Measurements from ENCODE around the gene ANP32E. TPM values are rescaled to one million over a fixed set of nuclear protein-coding genes. Genes with fewer than 3 reads are reported as not detected.
"Not testable (repeated sequence)": the region's sequence is repeated elsewhere in the genome, so short reads cannot be mapped to it uniquely, and the experiment has no call there.

Gene ANP32E
- total RNA-seq, 1 donor from 2014 or later, result 16.7 TPM

- intact Hi-C loops (cut with DNase I), result no loop called here
- H3K27ac ChIP-seq, result no peak overlapping the region
- no peak for TF ChIP-seq CTCF (IDR thresholded peaks at IDR 0.05)
- peaks cover 23% of the 10 kb centered on the region for H3K4me1 ChIP-seq
- H3K4me3 ChIP-seq, result peak overlapping the region; percentile 12 to 37
- no peaks in the 10 kb centered on the region for H3K27me3 ChIP-seq
- H3K9me3 ChIP-seq, result no peaks in the 10 kb centered on the region
- no peak for DNase-seq (ENCODE audit: extremely low spot score in 2 of 2)
- no peaks in the 10 kb centered on the region for H3K36me3 ChIP-seq
Observed at GRCh38 chr1:150256198-150256553, 20.3 kb upstream of the ANP32E start.

- Histone ChIP-seq H3K36me3 (no peaks in the 10 kb centered on the region), H3K4me1 (no peaks in the 10 kb centered on the region), H3K27me3 (no peaks in the 10 kb centered on the region), H3K9me3 (no peaks in the 10 kb centered on the region), H3K4me3 (no peak overlapping the region), H3K27ac (no peak overlapping the region)
- no peak for TF ChIP-seq POLR2A (IDR thresholded peaks at IDR 0.05)
- TF ChIP-seq CTCF (IDR thresholded peaks at IDR 0.05), result no peak
- TF ChIP-seq POLR2AphosphoS5 (IDR thresholded peaks at IDR 0.05; ENCODE audit: insufficient read depth in 1 of 2, low read depth in 1 of 2), result no peak
- intact Hi-C loops (cut with DNase I), result no loop called here
- no peak for DNase-seq (ENCODE audit: extremely low spot score in 2 of 2)
Observed at GRCh38 chr1:150249936-150250335, 14.0 kb upstream of the ANP32E start.

GRCh38 chr1:150243003-150243402 lies 7.1 kb upstream of the ANP32E start:
- intact Hi-C loops (cut with DNase I), result no loop called here
- Histone ChIP-seq H3K27me3 (no peaks in the 10 kb centered on the region), H3K36me3 (no peaks in the 10 kb centered on the region), H3K9me3 (no peaks in the 10 kb centered on the region), H3K27ac (no peak overlapping the region), H3K4me3 (no peak overlapping the region), H3K4me1 (no peaks in the 10 kb centered on the region)
- TF ChIP-seq POLR2AphosphoS5 (IDR thresholded peaks at IDR 0.05; ENCODE audit: insufficient read depth in 1 of 2, low read depth in 1 of 2), result no peak
- no peak for TF ChIP-seq POLR2A (IDR thresholded peaks at IDR 0.05)
- no peak for TF ChIP-seq CTCF (IDR thresholded peaks at IDR 0.05)
- DNase-seq (ENCODE audit: extremely low spot score in 2 of 2), result no peak

- intact Hi-C loops (cut with DNase I), result no loop called here
Observed at GRCh38 chr1:150237746-150238145, 1.8 kb upstream of the ANP32E start.

GRCh38 chr1:150237176-150237575 lies 1.3 kb upstream of the ANP32E start:
- H3K9me3 ChIP-seq; H3K36me3 ChIP-seq; intact Hi-C loops (cut with DNase I); DNase-seq (ENCODE audit: extremely low spot score in 2 of 2); H3K27ac ChIP-seq; H3K27me3 ChIP-seq; H3K4me3 ChIP-seq: not testable (repeated sequence)
- H3K4me1 ChIP-seq, result peaks cover 18% of the 10 kb centered on the region

More at GRCh38 chr1:150237746-150238145, 1.8 kb upstream of the ANP32E start:
- Histone ChIP-seq H3K27me3 (no peaks in the 10 kb centered on the region), H3K4me3 (no peak overlapping the region), H3K4me1 (peaks cover 18% of the 10 kb centered on the region), H3K9me3 (no peaks in the 10 kb centered on the region), H3K36me3 (no peaks in the 10 kb centered on the region), H3K27ac (no peak overlapping the region)
- TF ChIP-seq POLR2AphosphoS5 (IDR thresholded peaks at IDR 0.05; ENCODE audit: insufficient read depth in 1 of 2, low read depth in 1 of 2) (no peak), CTCF (IDR thresholded peaks at IDR 0.05) (no peak), POLR2A (IDR thresholded peaks at IDR 0.05) (no peak)
- DNase-seq (ENCODE audit: extremely low spot score in 2 of 2), result no peak

GRCh38 chr1:150236614-150237100 lies 745 bp upstream of the ANP32E start:
- Histone ChIP-seq H3K27ac (peak overlapping the region; percentile 99), H3K9me3 (no peaks in the 10 kb centered on the region), H3K4me1 (peaks cover 18% of the 10 kb centered on the region), H3K4me3 (peak overlapping the region; percentile 71 to 93), H3K27me3 (no peaks in the 10 kb centered on the region), H3K36me3 (no peaks in the 10 kb centered on the region)
- TF ChIP-seq POLR2AphosphoS5 (IDR thresholded peaks at IDR 0.05; ENCODE audit: insufficient read depth in 1 of 2, low read depth in 1 of 2), result no peak
- intact Hi-C loops (cut with DNase I), result no loop called here
- no peak for DNase-seq (ENCODE audit: extremely low spot score in 2 of 2)

Data from vagina (tissue), 2 donors.